Neuron (in vitro differentiated cells): Measurements from ENCODE around the gene MRGPRX3.

Source experiments
- H2AFZ ChIP-seq: one replicate; pipeline ENCODE4 v1.6.1; 2013; ENCODE audit warnings: low read depth, mild to moderate bottlenecking, inconsistent platforms, low read length, moderate library complexity
- H3K27me3 ChIP-seq: one replicate; pipeline ENCODE4 v1.6.1; 2013; ENCODE audit warnings: low read length; ENCODE audit not compliant: insufficient read depth
- H3K36me3 ChIP-seq: one replicate; pipeline ENCODE4 v1.6.1; 2013; ENCODE audit warnings: low read length; ENCODE audit not compliant: insufficient read depth
- H3K4me1 ChIP-seq: one replicate; pipeline ENCODE4 v1.6.1; 2013; ENCODE audit warnings: low read length; ENCODE audit not compliant: insufficient read depth
- H3K4me3 ChIP-seq: 2 replicates; pipeline ENCODE4 v1.5.1; 2013; ENCODE audit warnings: mild to moderate bottlenecking, low read length, moderate library complexity
- H3K9me3 ChIP-seq: one replicate; pipeline ENCODE4 v1.6.1; 2013; ENCODE audit warnings: low read length

MRGPRX3 gene

GRCh38 chr11:18132341-18132740, at the start of gene MRGPRX3:
Gene MRGPRX3, plus strand, starts transcription at chr11:18132571. Its CDS starts 4,632 bp downstream, at chr11:18137203.
- Histone ChIP-seq H3K27me3 (peaks cover 10% of the 10 kb centered on the region), H3K36me3 (no peaks in the 10 kb centered on the region), H2AFZ (no peak within 1 kb of the TSS), H3K9me3 (no peaks in the 10 kb centered on the region), H3K4me1 (no peaks in the 10 kb centered on the region), H3K4me3 (no peak within 1 kb of the TSS)

DNA sequence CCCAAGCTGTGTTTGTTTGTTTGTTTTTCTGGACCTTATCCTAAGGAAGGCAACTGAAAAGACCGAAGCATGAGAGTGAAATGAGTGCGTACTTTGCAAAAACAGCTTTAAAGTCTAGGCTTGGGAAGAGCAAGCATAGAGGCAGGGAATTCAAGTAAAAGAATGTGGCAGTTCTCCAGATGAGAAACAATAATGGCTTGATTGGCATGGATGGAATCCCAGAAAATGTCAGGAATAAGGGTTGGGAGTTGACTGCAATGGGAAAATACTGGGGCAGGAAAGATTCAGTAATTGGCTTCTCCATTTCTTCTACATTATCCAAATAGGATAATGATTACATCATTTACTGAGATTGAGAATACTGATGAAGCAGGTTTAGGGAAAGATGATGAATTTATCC, 44.0 kb upstream of the MRGPRX3 start:
- Histone ChIP-seq H3K4me1 (no peaks in the 10 kb centered on the region), H3K9me3 (no peaks in the 10 kb centered on the region), H3K27me3 (no peaks in the 10 kb centered on the region), H3K36me3 (peaks cover 85% of the 10 kb centered on the region), H2AFZ (no peak overlapping the region), H3K4me3 (no peak overlapping the region)

- no peak overlapping the region for H3K4me3 ChIP-seq
- H2AFZ ChIP-seq: no peak overlapping the region
- peaks cover 86% of the 10 kb centered on the region for H3K36me3 ChIP-seq
- no peaks in the 10 kb centered on the region for H3K9me3 ChIP-seq
- no peaks in the 10 kb centered on the region for H3K27me3 ChIP-seq
- H3K4me1 ChIP-seq: no peaks in the 10 kb centered on the region
Observed at GRCh38 chr11:18088966-18089365, 43.4 kb upstream of the MRGPRX3 start.

- Histone ChIP-seq H3K4me1 (no peaks in the 10 kb centered on the region), H3K4me3 (no peak overlapping the region), H2AFZ (no peak overlapping the region), H3K27me3 (no peaks in the 10 kb centered on the region), H3K36me3 (peaks cover 88% of the 10 kb centered on the region), H3K9me3 (no peaks in the 10 kb centered on the region)
Observed at GRCh38 chr11:18091731-18092130, 40.6 kb upstream of the MRGPRX3 start.

DNA sequence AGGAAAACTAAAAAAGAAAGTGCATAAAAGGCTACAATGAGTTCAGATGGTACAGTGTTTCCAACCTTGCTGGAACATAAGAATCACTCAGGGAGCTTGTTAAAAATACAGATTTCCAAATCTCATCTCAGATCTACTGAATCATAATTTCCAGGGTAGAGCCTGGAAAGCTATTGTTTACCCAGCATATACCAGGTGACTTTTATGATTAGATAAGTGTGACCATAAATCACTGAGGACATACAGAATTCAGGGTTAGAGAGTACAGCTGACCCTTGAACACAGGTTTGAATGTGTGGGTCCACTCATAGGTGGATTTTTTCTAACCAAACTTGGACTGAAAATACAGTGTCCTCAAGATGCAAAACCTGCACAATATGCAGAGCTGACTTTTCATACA, 38.4 kb upstream of the MRGPRX3 start:
- Histone ChIP-seq H3K4me3 (no peak overlapping the region), H3K9me3 (no peaks in the 10 kb centered on the region), H3K4me1 (no peaks in the 10 kb centered on the region), H2AFZ (no peak overlapping the region), H3K27me3 (no peaks in the 10 kb centered on the region), H3K36me3 (peaks cover 76% of the 10 kb centered on the region)

- no peak overlapping the region for H2AFZ ChIP-seq
- peaks cover 6% of the 10 kb centered on the region for H3K4me1 ChIP-seq
- no peak overlapping the region for H3K4me3 ChIP-seq
- peaks cover 2% of the 10 kb centered on the region for H3K9me3 ChIP-seq
- peaks cover 49% of the 10 kb centered on the region for H3K36me3 ChIP-seq
- H3K27me3 ChIP-seq: no peaks in the 10 kb centered on the region
Observed at GRCh38 chr11:18100926-18101656, 31.3 kb upstream of the MRGPRX3 start.

- H3K36me3 ChIP-seq: peaks cover 28% of the 10 kb centered on the region
- peak overlapping the region; percentile 96 for H3K4me3 ChIP-seq
- no peaks in the 10 kb centered on the region for H3K27me3 ChIP-seq
- H3K4me1 ChIP-seq: peaks cover 6% of the 10 kb centered on the region
- H3K9me3 ChIP-seq: peaks cover 2% of the 10 kb centered on the region
- peak overlapping the region; percentile 97 for H2AFZ ChIP-seq
Observed at GRCh38 chr11:18105086-18105801, 27.1 kb upstream of the MRGPRX3 start.

GRCh38 chr11:18105802-18106574, 26.4 kb upstream of the MRGPRX3 start, which contains the start of gene SAAL1:
Gene SAAL1, minus strand, starts transcription at chr11:18106082. Its CDS starts 41 bp downstream, at chr11:18106041.
- Histone ChIP-seq H2AFZ (peak within 1 kb of the TSS; percentile 97), H3K4me3 (peak within 1 kb of the TSS; percentile 96), H3K9me3 (peaks cover 2% of the 10 kb centered on the region), H3K27me3 (no peaks in the 10 kb centered on the region), H3K4me1 (peaks cover 6% of the 10 kb centered on the region), H3K36me3 (peaks cover 26% of the 10 kb centered on the region)

- Histone ChIP-seq H3K4me1 (peaks cover 6% of the 10 kb centered on the region), H3K4me3 (no peak overlapping the region), H2AFZ (peak overlapping the region; percentile 97), H3K9me3 (peaks cover 2% of the 10 kb centered on the region), H3K27me3 (peaks cover under 1% of the 10 kb centered on the region), H3K36me3 (peaks cover 20% of the 10 kb centered on the region)
Observed at GRCh38 chr11:18106688-18107087, 25.7 kb upstream of the MRGPRX3 start.

- H2AFZ ChIP-seq: no peak overlapping the region
- H3K27me3 ChIP-seq: peaks cover 10% of the 10 kb centered on the region
- peaks cover 6% of the 10 kb centered on the region for H3K4me1 ChIP-seq
- H3K36me3 ChIP-seq: peaks cover 5% of the 10 kb centered on the region
- H3K9me3 ChIP-seq: no peaks in the 10 kb centered on the region
- H3K4me3 ChIP-seq: no peak overlapping the region
Observed at GRCh38 chr11:18108254-18108653, 24.1 kb upstream of the MRGPRX3 start.

DNA sequence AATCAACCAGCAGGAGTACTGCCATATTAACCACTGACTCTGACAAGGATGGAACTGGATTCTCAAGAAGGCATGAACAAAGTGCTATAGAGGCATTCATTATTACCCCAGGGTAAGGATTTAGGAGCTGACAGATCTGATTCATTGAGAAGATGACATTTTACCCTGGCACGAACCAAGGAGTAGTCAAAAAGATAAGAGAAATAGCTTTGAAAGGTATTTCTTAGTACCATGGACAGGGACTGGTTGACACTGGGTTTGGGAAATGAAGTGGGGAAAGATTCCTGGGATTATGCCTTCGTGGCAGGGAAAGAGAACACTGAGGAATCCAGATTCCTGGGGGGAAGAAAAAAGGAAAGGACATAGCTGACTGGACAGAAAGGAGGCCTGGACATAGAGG, 21.4 kb upstream of the MRGPRX3 start:
- Histone ChIP-seq H2AFZ (no peak overlapping the region), H3K4me1 (no peaks in the 10 kb centered on the region), H3K27me3 (peaks cover 12% of the 10 kb centered on the region), H3K9me3 (no peaks in the 10 kb centered on the region), H3K36me3 (no peaks in the 10 kb centered on the region), H3K4me3 (no peak overlapping the region)

DNA sequence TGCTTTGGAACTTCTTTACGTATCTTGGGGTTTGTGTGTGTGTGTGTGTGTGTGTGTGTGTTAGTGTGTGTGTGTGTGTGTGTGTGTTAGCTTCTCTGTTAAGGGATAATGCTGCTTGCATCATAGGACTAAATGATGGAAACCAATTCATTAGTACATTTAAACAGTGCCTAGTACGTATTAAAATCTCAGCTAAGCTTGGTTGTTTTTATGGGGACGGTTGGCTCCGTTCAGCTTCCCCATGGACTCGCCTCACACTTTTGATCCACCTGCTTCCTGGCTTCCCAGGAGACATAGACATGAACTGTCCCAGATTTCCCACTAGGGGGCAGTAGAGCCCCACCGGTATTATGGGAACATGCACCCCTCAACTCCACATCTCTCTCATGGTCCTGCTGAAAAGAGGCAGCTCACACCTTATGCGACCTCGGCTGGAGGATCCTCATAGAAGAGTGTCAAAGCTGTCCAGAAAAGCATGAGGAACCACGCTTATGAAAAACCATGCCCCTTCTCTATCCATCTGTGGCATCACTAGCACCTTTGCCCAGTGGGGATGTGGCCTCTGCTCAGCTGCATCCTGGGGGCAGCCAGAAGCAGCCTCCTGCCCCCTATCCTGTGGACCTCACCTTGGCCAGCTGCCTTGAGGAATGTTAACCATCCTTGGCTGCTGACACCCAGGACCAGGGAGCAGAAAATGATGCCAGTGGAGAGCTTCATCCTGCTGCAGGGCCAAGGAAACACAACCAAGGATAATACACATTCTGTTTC, 16.8 kb upstream of the MRGPRX3 start:
- peaks cover 12% of the 10 kb centered on the region for H3K27me3 ChIP-seq
- H3K4me3 ChIP-seq: no peak overlapping the region
- H2AFZ ChIP-seq: no peak overlapping the region
- no peaks in the 10 kb centered on the region for H3K36me3 ChIP-seq
- H3K4me1 ChIP-seq: peaks cover 18% of the 10 kb centered on the region
- H3K9me3 ChIP-seq: no peaks in the 10 kb centered on the region
